Epithelial cell of proximal tubule (primary cell): Measurements from ENCODE around the gene NISCH. TPM values are rescaled to one million over a fixed set of nuclear protein-coding genes. Genes with fewer than 3 reads are reported as not detected.
A peak's percentile ranks its signal among the peaks of the same experiment; 100 is the strongest.

ENCODE experiments used
- DNase-seq: peaks from one replicate; pipeline ENCODE4 v3.0.0-alpha.2; 2011; ENCODE audit warnings: low read depth
- H3K4me3 ChIP-seq: 2 replicates; pipeline ENCODE4 v1.5.1; 2011; ENCODE audit warnings: low read depth, mild to moderate bottlenecking, low read length
- total RNA-seq: library from RNA; depleted of rRNA; stranded (reverse); fragments of >200 nt; gene quantifications from 2 replicates; pipeline ENCODE4 v1.2.3, GENCODE V29; 2015
- TF ChIP-seq, protein P1 (sequence below): conservative IDR thresholded peaks from 2 replicates; pipeline ENCODE4 v1.5.1; 2012; ENCODE audit warnings: low read depth, mild to moderate bottlenecking, low read length

The NISCH gene
- total RNA-seq, 1 donor from 2014 or later, result 40.8 TPM

DNA sequence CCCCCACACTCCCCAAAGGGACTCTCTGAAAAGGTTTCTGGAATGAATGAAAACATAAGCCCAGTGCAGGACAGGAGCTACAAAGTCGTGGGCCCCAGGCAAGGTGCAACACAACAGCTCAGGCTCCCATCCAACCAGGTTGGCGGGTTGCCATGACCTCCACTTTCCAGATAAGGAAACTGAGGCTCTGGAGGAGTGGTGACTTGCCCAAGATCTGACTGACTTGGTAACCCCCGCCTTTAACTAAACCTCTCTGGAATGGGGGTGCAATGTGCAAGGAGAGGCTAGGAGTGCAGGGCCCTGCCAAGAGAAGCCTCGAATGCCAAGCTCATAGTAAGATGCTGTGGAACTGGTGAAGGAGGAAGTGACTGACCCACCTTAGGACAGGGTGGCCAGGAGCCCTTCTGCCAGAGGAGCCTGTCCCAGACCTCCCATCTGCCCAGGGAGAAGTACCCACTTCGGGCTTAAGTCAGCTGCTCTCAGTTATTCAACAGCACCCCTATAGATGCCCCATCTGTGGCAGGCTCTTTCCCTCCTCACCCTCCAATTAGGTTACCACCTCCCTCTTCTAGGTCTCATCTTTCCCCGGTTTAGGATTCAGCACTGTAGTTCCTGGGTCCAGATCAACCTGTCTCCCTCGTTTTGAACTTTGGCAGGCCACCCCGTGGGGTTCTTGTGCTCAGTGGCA, 1.0 kb upstream of the NISCH start:
- peak overlapping the region; percentile 78 for H3K4me3 ChIP-seq
- TF ChIP-seq, protein P1, sequence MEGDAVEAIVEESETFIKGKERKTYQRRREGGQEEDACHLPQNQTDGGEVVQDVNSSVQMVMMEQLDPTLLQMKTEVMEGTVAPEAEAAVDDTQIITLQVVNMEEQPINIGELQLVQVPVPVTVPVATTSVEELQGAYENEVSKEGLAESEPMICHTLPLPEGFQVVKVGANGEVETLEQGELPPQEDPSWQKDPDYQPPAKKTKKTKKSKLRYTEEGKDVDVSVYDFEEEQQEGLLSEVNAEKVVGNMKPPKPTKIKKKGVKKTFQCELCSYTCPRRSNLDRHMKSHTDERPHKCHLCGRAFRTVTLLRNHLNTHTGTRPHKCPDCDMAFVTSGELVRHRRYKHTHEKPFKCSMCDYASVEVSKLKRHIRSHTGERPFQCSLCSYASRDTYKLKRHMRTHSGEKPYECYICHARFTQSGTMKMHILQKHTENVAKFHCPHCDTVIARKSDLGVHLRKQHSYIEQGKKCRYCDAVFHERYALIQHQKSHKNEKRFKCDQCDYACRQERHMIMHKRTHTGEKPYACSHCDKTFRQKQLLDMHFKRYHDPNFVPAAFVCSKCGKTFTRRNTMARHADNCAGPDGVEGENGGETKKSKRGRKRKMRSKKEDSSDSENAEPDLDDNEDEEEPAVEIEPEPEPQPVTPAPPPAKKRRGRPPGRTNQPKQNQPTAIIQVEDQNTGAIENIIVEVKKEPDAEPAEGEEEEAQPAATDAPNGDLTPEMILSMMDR, result no peak
- DNase-seq, result no peak

DNA sequence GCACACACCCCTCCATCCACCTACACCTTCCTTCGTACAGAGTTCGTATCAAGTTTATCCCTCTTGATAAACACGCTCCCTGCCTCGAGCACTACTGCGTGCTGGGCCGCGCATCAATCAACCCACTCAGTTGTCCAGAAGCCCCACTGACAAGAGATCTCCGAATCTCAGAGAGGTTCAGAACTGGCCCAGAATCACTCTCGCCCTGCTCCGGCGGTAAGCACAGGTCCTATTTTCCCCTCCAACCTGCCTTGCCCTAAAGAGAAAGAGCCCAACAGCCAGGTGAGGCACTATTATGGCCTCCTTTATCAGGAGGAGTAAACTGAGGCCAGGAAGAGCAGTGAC, 494 bp upstream of the NISCH start:
- TF ChIP-seq, protein P1, result no peak
- DNase-seq, result no peak
- peak overlapping the region; percentile 78 for H3K4me3 ChIP-seq

DNA sequence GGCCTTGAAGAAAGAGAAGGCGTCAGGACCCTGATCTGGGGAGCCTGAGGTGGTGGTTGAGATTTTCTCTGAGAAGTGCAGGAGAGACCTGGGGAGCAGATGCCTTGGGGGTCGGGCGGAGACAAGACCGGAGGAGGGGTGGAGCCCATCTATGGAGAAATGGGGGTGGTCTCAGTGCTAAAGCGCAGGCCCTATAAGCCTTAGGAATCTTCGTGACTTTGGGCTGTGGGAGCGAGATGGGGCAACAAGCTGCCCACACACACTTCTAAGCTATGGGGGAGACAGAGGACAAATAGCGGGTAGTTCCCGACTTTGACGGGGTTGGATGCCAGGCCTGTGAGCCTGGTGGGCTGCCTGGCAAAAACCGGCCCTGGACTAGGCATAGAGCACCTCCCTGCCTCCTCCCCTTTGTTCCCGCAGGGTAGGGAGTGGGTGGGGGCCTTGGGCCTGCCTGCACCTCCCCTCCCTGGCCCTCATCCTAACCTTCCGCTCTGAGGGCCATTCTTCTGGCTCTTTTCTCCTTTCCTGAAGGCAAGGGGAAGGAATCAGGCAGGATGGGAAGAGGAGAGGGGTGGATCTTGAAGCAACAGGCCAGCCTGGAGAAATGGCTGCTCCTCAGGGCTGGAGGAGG, 880 bp downstream of the NISCH start:
- no peak for DNase-seq
- peak overlapping the region; percentile 78 for H3K4me3 ChIP-seq
- TF ChIP-seq, protein P1, result no peak

DNA sequence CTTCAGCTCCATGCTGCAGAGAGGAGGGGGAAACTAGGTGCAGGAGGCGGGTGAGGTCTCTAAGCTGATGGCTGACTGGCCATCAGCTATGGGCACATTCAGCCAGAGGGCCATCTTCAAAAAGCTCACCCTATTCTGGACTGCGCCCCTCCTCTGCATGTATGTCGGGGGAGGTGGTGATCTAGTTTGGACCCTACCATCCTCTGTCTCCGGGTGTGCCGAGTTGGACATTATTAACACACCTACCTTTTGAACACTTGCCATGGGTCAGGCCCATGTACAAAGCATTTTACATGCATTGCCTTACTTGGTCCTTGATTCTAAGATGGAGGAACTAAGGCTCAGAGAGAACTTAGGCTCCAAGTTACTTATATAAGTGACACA, 1.4 kb downstream of the NISCH start:
- DNase-seq, result no peak
- TF ChIP-seq, protein P1, result no peak
- H3K4me3 ChIP-seq, result peak overlapping the region; percentile 78

DNA sequence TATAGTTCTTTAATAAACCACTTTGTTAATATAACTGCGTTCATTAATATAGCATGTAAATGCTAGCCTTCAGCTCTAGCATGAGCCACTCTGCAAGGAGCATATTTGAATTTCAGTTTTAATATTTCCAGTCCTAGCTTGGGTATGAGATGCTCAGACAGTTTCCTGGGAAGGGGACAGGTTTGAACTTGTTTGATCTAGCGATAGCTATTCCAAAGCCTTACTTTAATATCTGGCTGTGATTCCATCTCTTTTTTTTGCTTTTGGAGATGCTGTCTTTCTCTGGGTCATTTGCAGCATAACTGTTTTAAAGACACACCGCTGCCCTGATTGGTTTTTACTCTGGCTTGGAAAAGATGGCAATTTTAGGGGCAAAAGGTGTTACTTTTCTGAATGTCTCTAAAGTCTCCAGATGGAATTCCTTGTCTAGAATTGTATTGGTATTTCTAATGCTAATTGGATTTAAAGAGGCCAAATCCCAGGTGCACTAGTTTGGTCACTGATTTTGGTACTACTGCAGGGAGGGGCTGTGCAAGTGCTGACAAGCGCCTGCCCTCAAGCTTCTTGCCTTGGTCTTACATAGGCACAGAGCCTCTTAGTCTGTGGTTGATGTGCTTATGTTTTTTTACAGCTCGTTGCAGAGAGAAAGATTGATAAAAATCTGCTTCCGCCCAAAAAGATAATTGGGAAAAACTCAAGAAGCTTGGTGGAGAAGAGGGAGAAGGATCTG, 2.8 kb downstream of the NISCH start:
- TF ChIP-seq, protein P1, result no peak
- H3K4me3 ChIP-seq, result no peak overlapping the region
- DNase-seq, result no peak

DNA sequence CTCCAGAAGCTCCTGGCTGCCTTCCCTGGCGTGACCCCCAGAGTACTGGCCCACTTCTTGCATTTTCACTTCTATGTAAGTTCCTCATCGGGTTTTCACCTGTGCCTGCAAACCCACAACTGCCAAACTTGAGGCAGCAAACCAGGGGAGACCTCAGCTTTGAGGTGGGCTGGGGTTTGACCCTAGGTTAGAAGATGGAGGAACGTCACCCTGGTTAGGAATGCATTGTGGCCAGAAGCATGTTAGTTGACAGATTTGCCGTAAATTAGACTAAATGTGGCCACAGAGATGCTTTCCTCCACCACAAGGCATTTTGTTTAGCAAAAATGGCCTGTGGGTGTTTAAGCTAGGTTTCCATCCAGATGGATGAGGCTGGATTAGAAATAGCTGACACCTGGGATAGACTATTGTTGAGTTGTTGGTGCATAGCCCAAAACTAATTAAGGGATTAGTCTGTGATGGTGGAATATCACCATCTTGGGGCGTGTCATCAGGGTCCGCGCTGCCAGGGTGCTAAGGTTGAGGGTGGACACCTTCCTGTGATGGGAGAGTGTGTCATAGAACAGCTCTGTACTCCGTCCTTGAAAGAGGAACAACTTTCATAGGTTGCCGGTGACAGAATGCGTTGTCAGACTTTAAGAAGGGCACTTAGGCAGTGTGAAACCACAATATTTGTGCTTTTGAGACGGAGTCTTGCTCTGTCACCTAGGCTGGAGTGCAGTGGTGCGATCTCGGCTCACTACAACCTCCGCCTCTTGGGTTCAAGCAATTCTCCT, 3.6 kb downstream of the NISCH start:
- DNase-seq, result no peak
- TF ChIP-seq, protein P1, result no peak
- no peak overlapping the region for H3K4me3 ChIP-seq
